ENCODE measurements around the gene GYPA.
"Not testable (repeated sequence)": the region's sequence is repeated elsewhere in the genome, so short reads cannot be mapped to it uniquely, and the experiment has no call there.

- not testable (repeated sequence) for TF ChIP-seq CTCF, POLR2A (IDR thresholded peaks at IDR 0.05)
These were observed 527 bp downstream of the GYPA start for GRCh38 chr4:144139991-144140390.
